OCI-LY7 (cell line): ENCODE measurements around the gene GNL3L. TPM values are rescaled to one million over a fixed set of nuclear protein-coding genes. Genes with fewer than 3 reads are reported as not detected.
A peak's percentile ranks its signal among the peaks of the same experiment; 100 is the strongest.

Experiments used
- Bru-seq: library from RNA; stranded (reverse); fragments of 400-500 nt; gene quantifications from one replicate; lab custom pipeline; 2021; lab: Mats Ljungman, UMichigan
- BruChase-seq, 2 experiments: library from RNA; stranded (reverse); fragments of 400-500 nt; gene quantifications; one replicate each; lab custom pipeline; 2021; lab: Mats Ljungman, UMichigan
- BruUV-seq: library from RNA; stranded (reverse); fragments of 400-500 nt; replicated peaks from 2 replicates; lab custom pipeline; 2021; lab: Mats Ljungman, UMichigan
- CTCF ChIA-PET: fragments of 300-600 bp; sonication (Branson Sonifier 250); formaldehyde crosslinking; loops from one replicate; lab custom pipeline; 2022; ENCODE audit warnings: antibody characterized with exemption; ENCODE audit not compliant: unreplicated experiment; lab: Charles Lee
- POLR2A ChIA-PET: fragments of 300-600 bp; sonication (Branson Sonifier 250); formaldehyde crosslinking; loops from one replicate; lab custom pipeline; 2022; ENCODE audit warnings: antibody characterized with exemption; lab: Charles Lee
- DNase-seq: peaks from one replicate; pipeline ENCODE4 v3.0.0-alpha.2; 2015; ENCODE audit warnings: low spot score
- H2AFZ ChIP-seq: fragments of 200-600 bp; sonication (generic), shearing (Covaris generic); 2 replicates; pipeline ENCODE4 v1.6.1; 2014; ENCODE audit warnings: mild to moderate bottlenecking, antibody characterized with exemption, low read length, moderate library complexity
- H3K27ac ChIP-seq: fragments of 200-600 bp; sonication (generic); 2 replicates; pipeline ENCODE4 v1.5.1; 2014; ENCODE audit warnings: mixed run types, low read depth, mild to moderate bottlenecking, moderate library complexity, low read length, inconsistent platforms; ENCODE audit not compliant: poor library complexity, severe bottlenecking
- H3K36me3 ChIP-seq: fragments of 200-600 bp; sonication (generic); 2 replicates; pipeline ENCODE4 v1.6.1; 2014; ENCODE audit warnings: mild to moderate bottlenecking, antibody characterized with exemption, low read length, moderate library complexity, mixed read lengths; ENCODE audit not compliant: insufficient read depth
- H3K4me1 ChIP-seq: fragments of 200-600 bp; sonication (generic); 2 replicates; pipeline ENCODE4 v1.5.1; 2014; ENCODE audit warnings: mild to moderate bottlenecking, low read length; ENCODE audit not compliant: insufficient read depth, poor library complexity, severe bottlenecking
- H3K4me2 ChIP-seq: fragments of 200-600 bp; sonication (generic); 2 replicates; pipeline ENCODE4 v1.6.1; 2014; ENCODE audit warnings: mild to moderate bottlenecking, low read length
- H3K4me3 ChIP-seq: fragments of 200-600 bp; sonication (generic); 2 replicates; pipeline ENCODE4 v1.5.1; 2014; ENCODE audit warnings: mild to moderate bottlenecking, low read depth, low read length; ENCODE audit not compliant: poor library complexity, severe bottlenecking
- H3K79me2 ChIP-seq: fragments of 200-600 bp; sonication (generic); 2 replicates; pipeline ENCODE4 v1.6.1; 2016; ENCODE audit warnings: low read depth, mild to moderate bottlenecking, low read length, moderate library complexity, mixed read lengths; ENCODE audit not compliant: insufficient read depth
- H3K9me2 ChIP-seq: fragments of 200-600 bp; sonication (generic); 2 replicates; pipeline ENCODE4 v1.6.1; 2016; ENCODE audit warnings: mild to moderate bottlenecking, low read length, mixed read lengths; ENCODE audit not compliant: insufficient read depth
- H3K9me3 ChIP-seq: fragments of 200-600 bp; sonication (generic); 2 replicates; pipeline ENCODE4 v1.6.1; 2014; ENCODE audit warnings: mild to moderate bottlenecking, mixed run types, low read length, mixed read lengths
- H4K20me1 ChIP-seq: fragments of 200-600 bp; sonication (generic); 2 replicates; pipeline ENCODE4 v1.6.1; 2014; ENCODE audit warnings: mild to moderate bottlenecking, antibody characterized with exemption, low read length, moderate library complexity, mixed read lengths; ENCODE audit not compliant: insufficient read depth
- CTCF ChIP-seq: fragments of 200-600 bp; sonication (generic); conservative IDR thresholded peaks from 2 replicates; pipeline ENCODE4 v1.5.1; 2014; ENCODE audit warnings: mild to moderate bottlenecking, antibody characterized with exemption, low read length, moderate library complexity, mixed read lengths
- EZH2phosphoT487 ChIP-seq: fragments of 200-600 bp; sonication (generic); IDR thresholded peaks from 2 replicates; pipeline ENCODE4 v1.6.1; 2018; ENCODE audit warnings: low read depth, borderline replicate concordance, mild to moderate bottlenecking, mixed run types, antibody characterized with exemption, low read length, moderate library complexity, mixed read lengths
- intact Hi-C: fragments of 100-400 bp; cut with micrococcal nuclease; formaldehyde crosslinking; loops from one replicate; pipeline ENCODE4 v1.10.0; 2022; ENCODE audit not compliant: unreplicated experiment
- long read RNA-seq: library from polyadenylated mRNA; stranded (forward); transcript quantifications from one replicate; pipeline ENCODE4 v2.0.0, GENCODE V29; 2022
- total RNA-seq, 2 experiments: library from RNA; depleted of rRNA in 1 of 2; stranded (reverse); fragments of >200 nt in 1 of 2; shearing (Covaris generic) in 1 of 2; gene quantifications; 2 replicates each; pipeline ENCODE4 v1.2.3, GENCODE V29; 2014 to 2022

Gene GNL3L
- 45.1 and 45.7 TPM in 2 replicates for total RNA-seq (2014; rRNA removed; shearing (Covaris generic))
- 63.4 and 71.5 TPM in 2 replicates for total RNA-seq (2022)
- percentile 85 among the genes with signal in this experiment for Bru-seq, nascent RNA
- BruChase-seq, experiment 1, labeled RNA remaining after a 6-hour chase: percentile 95 among the genes with signal in this experiment
- BruChase-seq, experiment 2, labeled RNA remaining after a 2-hour chase: percentile 88 among the genes with signal in this experiment
- long read RNA-seq, partial matches to known transcripts: 0 of 6 reads
- long read RNA-seq, other reads (novel, unspliced or antisense): 3 of 6 reads

GRCh38 chrX:54529552-54530356, at the start of gene GNL3L:
GNL3L (plus strand) TSS chrX:54530219; CDS start chrX:54532567, 2,348 bp downstream.
- Histone ChIP-seq H3K9me3 (no peaks in the 10 kb centered on the region), H3K4me3 (peak within 1 kb of the TSS; percentile 99), H4K20me1 (no peaks in the 10 kb centered on the region), H3K79me2 (peaks cover 46% of the 10 kb centered on the region), H3K4me1 (peaks cover 31% of the 10 kb centered on the region), H3K9me2 (no peaks in the 10 kb centered on the region), H2AFZ (peak within 1 kb of the TSS; percentile 82; the same call in 1 of the 2 replicates), H3K36me3 (peaks cover 39% of the 10 kb centered on the region), H3K4me2 (peak within 1 kb of the TSS; percentile 88), H3K27ac (peak within 1 kb of the TSS; percentile 76)
- BruUV-seq: TSS peak; percentile 93
- TF ChIP-seq EZH2phosphoT487 (no peak), CTCF (no peak)
- ChIA-PET POLR2A (interaction anchor here (0.8 kb wide), 1 partner anchor 154 kb away, joined by 3 read pairs; no protein-coding TSS in a partner anchor), CTCF (no interaction called here)
- peak; percentile 88 for DNase-seq
- intact Hi-C loops: loop anchor here (1.0 to 5.0 kb wide), 3 partner anchors 110 to 473 kb away; partner anchors contain the start of genes APEX2 and FAM120C

- H4K20me1 ChIP-seq: no peaks in the 10 kb centered on the region
- ChIA-PET POLR2A (interaction anchor here (0.6 kb wide), 1 partner anchor 17 kb away, joined by 3 read pairs; no protein-coding TSS in a partner anchor), CTCF (no interaction called here)
- H3K9me2 ChIP-seq: no peaks in the 10 kb centered on the region
- no peak for TF ChIP-seq CTCF
- TF ChIP-seq EZH2phosphoT487: no peak
- H3K27ac ChIP-seq: no peak overlapping the region
- no peaks in the 10 kb centered on the region for H3K79me2 ChIP-seq
- intact Hi-C loops: no loop called here
- no peak overlapping the region for H3K4me3 ChIP-seq
- no peak for DNase-seq
- H3K9me3 ChIP-seq: no peaks in the 10 kb centered on the region
- H2AFZ ChIP-seq: no peak overlapping the region
- peaks cover 20% of the 10 kb centered on the region for H3K4me1 ChIP-seq
- no peaks in the 10 kb centered on the region for H3K36me3 ChIP-seq
- BruUV-seq: no TSS peak
- H3K4me2 ChIP-seq: no peak overlapping the region
Observed at GRCh38 chrX:54482839-54483593, 47.0 kb upstream of the GNL3L start.
